Muscle of arm (tissue), 14 donors: Measurements from ENCODE around the gene GOLGA8Q. TPM values are rescaled to one million over a fixed set of nuclear protein-coding genes. Genes with fewer than 3 reads are reported as not detected.
"Not testable (repeated sequence)": the region's sequence is repeated elsewhere in the genome, so short reads cannot be mapped to it uniquely, and the experiment has no call there.

ENCODE experiments used
- DNase-seq: peaks from one replicate; pipeline ENCODE4 v3.0.0-alpha.2; 2013
- long read RNA-seq, 11 donors: transcript quantifications; one replicate each; lab custom pipeline, GENCODE V29; 2026
- polyA plus RNA-seq, 12 donors: library from polyadenylated mRNA; unstranded; fragments of 120-200 nt; gene quantifications; one replicate each; pipeline ENCODE4 v1.2.1, GENCODE V29; 2013; ENCODE audit not compliant: insufficient read length in 12 of 12

The GOLGA8Q gene, protein sequence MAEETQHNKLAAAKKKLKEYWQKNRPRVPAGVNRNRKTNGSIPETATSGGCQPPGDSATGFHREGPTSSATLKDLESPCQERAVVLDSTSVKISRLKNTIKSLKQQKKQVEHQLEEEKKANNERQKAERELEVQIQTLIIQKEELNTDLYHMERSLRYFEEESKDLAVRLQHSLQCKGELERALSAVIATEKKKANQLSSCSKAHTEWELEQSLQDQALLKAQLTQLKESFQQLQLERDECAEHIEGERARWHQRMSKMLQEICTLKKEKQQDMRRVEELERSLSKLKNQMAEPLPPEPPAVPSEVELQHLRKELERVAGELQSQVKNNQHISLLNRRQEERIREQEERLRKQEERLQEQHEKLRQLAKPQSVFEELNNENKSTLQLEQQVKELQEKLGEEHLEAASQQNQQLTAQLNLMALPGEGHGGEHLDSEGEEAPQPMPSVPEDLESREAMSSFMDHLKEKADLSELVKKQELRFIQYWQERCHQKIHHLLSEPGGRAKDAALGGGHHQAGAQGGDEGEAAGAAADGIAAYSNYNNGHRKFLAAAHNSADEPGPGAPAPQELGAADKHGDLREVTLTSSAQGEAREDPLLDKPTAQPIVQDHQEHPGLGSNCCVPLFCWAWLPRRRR
- 10 to 100 TPM in 1 of 12 donors, 1 to 10 TPM in 6, under 1 TPM in 2, not detected in 3; 0.41 to 11.5 (median 1.5) TPM for polyA plus RNA-seq
- long read RNA-seq, donor 1: 0 reads
- long read RNA-seq, donor 2: 0 reads
- long read RNA-seq, donor 3: 0 reads
- long read RNA-seq, donor 4: 0 reads
- long read RNA-seq, donor 5: 0 reads
- long read RNA-seq, donor 6: 0 reads
- long read RNA-seq, donor 7: 0 reads
- long read RNA-seq, donor 8: 0 reads
- long read RNA-seq, donor 9: 0 reads
- long read RNA-seq, donor 10: 0 reads
- long read RNA-seq, donor 11: 0 reads

- DNase-seq: not testable (repeated sequence)
These were observed at the start of gene GOLGA8Q for GRCh38 chr15:30551750-30552149. TSS of gene GOLGA8Q (plus strand) at chr15:30552050. CDS start at chr15:30552078, 28 bp downstream.

- not testable (repeated sequence) for DNase-seq
These were observed 48.7 kb upstream of the GOLGA8Q start for GRCh38 chr15:30502904-30503781.

GRCh38 chr15:30504162-30504843, 47.5 kb upstream of the GOLGA8Q start:
- DNase-seq: peak; percentile 25

GRCh38 chr15:30514545-30514944, 37.3 kb upstream of the GOLGA8Q start:
- not testable (repeated sequence) for DNase-seq

GRCh38 chr15:30523453-30524243, 28.2 kb upstream of the GOLGA8Q start:
- DNase-seq: not testable (repeated sequence)

DNA sequence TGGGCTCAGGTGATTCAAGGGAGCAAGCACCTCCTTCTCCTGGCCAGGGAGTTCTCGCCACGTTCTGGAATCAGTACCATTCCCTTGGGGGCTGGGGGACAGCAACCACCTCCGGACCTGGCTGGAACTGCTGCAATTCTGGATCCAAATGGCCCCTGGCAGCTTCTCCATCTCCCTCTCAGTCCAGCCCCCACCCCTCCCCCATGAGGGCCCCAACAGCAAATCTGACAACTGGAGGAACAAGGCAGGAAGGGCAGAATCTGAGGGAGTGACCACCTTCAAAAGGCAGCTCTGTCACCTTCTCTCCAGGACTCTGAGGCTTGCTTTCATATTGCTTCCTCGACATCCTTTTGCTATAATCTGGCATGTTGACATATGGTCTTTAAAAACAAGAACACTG, 25.9 kb upstream of the GOLGA8Q start:
- DNase-seq: not testable (repeated sequence)

DNA sequence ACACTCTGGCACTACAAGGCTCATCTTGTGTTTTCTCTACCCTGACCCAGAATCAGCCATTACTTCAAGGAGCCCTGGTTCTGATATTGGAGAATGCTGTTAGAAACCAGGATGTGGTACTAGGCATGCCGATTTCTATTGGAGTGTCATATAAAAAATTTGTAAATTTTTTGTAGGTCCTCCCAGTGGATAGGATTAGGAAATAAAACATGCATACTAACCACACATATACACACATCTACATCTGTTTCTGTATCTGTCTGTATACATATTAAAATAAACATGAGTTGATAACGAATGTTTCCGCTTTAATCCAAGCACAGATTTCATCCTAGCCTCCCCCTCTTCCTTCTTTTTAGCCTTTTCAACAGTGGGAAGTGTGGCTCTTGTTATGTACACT, 22.8 kb upstream of the GOLGA8Q start:
- not testable (repeated sequence) for DNase-seq

DNA sequence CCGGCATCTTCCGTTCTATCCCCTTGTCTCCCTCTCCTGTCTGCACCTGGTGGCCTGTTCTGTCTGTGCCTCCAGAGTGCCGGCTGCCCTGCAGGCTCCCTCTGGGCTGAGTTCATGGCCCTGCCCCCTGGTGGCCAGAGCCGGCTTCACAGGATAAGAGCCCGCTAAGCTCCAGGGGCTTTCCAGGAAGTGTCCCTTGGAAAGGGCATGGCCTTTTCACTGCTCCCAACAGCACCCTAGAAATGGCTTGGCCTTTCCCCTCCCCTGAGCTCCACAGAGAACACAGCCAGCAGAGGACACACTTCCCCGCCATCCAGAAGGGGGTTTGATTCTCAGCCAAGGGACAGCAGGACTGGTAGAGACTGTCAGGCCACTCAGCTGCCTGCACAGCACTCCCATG, 15.1 kb downstream of the GOLGA8Q start:
- DNase-seq: not testable (repeated sequence)

DNA sequence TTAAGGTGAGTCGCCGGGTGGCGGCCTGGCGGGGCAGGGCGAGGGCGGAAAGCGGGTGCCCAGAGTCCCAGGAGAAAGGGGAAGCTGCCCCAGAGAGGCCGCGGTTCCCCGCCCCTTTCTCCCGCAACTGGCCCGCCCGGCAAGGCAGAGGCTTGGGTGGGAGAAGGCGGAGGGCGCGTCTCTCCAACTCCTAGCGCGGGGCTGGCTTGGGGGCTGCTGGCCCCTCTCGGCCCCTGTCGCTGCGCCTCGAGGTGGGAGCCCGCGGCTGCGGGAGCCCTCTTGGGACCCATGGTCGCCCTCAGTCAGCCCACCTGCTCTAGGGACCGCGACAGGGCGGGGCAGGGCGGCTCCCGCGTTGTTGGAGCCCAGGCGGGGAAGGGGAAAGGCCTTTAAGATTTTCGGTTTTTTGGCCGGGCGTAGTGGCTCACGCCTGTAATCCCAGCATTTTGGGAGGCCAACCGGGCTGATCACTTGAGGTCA, 21.2 kb downstream of the GOLGA8Q start:
- not testable (repeated sequence) for DNase-seq

DNA sequence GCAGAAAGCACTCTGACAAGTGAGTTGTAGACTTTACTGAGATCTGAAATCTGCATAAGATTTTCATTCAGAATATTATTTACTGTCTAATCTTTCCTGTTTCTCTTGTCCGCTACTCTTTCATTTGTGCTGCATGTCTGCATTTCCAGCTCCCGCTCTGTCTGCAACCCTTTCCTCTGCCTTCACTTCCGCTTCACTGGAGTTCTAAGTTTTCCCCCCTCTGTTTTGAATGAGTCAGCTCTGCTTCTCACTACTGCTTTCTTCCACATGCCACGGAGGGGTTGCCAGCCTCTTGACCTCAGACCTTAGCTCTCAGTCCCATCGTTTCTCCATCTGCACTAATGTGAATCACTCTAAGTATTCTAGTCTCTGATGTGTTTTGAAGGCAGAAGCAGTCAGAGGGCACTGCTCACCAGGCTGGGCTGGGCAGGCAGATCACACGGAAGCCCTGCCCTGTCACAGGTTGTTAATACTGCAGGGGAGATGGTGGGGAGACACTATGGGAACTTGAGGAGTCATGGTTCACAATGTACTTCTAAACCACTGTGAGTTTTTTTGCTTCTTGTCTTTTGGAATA, 27.6 kb downstream of the GOLGA8Q start:
- DNase-seq: not testable (repeated sequence)

DNA sequence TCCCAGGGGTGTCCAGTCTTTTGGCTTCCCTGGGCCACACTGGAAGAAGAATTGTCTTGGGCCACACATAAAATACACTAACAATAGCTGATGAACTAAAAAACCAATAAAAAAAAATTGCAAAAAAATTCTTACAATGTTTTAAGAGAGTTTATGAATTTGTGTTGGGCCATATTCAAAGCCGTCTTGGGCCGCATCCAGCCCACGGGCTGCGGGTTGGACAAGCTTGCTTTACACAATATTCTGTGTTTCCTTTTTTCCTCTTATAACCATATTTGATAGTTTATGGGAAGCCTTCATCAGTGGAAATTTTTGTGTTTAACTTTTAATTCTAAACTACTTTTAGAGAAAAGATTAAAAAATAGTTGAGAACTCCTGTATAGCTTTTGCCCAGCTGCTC, 28.9 kb downstream of the GOLGA8Q start:
- not testable (repeated sequence) for DNase-seq

DNA sequence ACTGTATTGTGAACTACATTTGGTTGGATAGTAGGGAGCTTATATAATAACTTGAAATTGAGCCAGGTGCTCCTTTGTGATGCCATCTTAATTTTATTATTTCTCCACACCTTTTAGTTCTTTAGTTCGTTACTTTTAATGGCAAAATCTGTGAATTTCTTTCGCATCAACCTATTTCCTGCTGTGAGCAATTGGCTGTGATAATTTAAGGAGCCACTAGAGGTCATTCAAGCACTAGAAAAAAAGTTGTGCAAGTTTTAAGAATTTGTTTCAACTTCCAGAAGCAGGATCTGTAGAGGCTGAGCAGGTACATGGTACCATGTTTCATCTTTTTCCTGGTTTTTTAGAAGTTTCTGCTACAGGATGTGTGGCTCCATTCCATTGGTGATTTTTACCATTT, 47.1 kb downstream of the GOLGA8Q start:
- DNase-seq: not testable (repeated sequence)

DNA sequence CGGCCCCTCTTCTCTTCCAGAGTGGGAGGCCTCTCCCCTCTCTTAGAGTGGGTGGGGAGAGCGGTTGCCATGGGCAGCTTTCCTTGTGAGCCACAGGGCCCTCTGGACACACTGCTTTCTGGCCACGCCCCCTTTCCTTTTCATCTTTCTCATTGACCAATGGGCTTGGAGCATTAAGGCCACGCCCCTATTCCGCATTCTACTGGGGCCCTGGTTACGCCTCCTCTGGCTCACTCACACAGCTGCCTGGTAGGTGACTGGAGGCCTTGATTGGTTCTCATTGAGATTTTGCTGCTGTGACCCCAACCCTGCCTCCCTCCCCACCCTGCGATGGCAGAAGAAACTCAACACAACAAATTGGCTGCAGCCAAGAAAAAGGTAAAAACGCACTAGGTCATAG, 51.9 kb downstream of the GOLGA8Q start, which contains the start of gene GOLGA8H:
TSS of gene GOLGA8H (plus strand) at position 233 of the 400 bp plus-strand sequence. CDS start at position 331, 98 bp downstream.
- not testable (repeated sequence) for DNase-seq

Other genes with a start within 250 kb of the GOLGA8Q start
- gene CHRFAM7A, start 158.5 kb upstream of the GOLGA8Q start, polyA plus RNA-seq: 1 to 10 TPM in 6 of 12 donors, under 1 TPM in 4, not detected in 2; 0.67 to 5.2 (median 1.4) TPM
- 10 to 100 TPM in 4 of 12 donors, 1 to 10 TPM in 7, not detected in 1; 2.3 to 13.3 (median 7.7) TPM for gene GOLGA8R, start 137.8 kb upstream of the GOLGA8Q start, polyA plus RNA-seq
- 1 to 10 TPM in 1 of 12 donors, under 1 TPM in 9, not detected in 2; 0.22 to 2.6 (median 0.48) TPM for gene GOLGA8H, start 52.0 kb downstream of the GOLGA8Q start, polyA plus RNA-seq